GM12878 (cell line): ENCODE measurements around the gene BTF3.

ENCODE experiments used
- BCL3 ChIP-seq: IDR thresholded peaks from 2 replicates; pipeline ENCODE4 v1.6.1; 2011; ENCODE audit warnings: borderline replicate concordance, low read depth, mild to moderate bottlenecking, moderate library complexity, low read length; ENCODE audit not compliant: insufficient read depth, poor library complexity, severe bottlenecking
- CTCF ChIP-seq, 3 experiments: IDR thresholded peaks in 2 of 3; conservative IDR thresholded peaks in 1 of 3; 2 replicates each; pipeline ENCODE4 v1.5.1; 2011; ENCODE audit warnings: low read depth in 3 of 3, low read length in 3 of 3, mild to moderate bottlenecking in 3 of 3, control low read depth in 2 of 3, moderate library complexity in 2 of 3, inconsistent platforms in 1 of 3, mixed read lengths in 1 of 3; ENCODE audit not compliant: control insufficient read depth in 2 of 3, insufficient read depth in 1 of 3; ENCODE audit errors: extremely low read depth in 1 of 3
- MTA2 ChIP-seq: fragments of 450-650 bp; IDR thresholded peaks from 2 replicates; pipeline ENCODE4 v1.6.1; 2016; ENCODE audit warnings: low read depth, mild to moderate bottlenecking, moderate library complexity
- NR2C2 ChIP-seq: IDR thresholded peaks from 2 replicates; pipeline ENCODE4 v1.6.1; 2011; ENCODE audit warnings: borderline replicate concordance, low read depth; ENCODE audit not compliant: control insufficient read depth, insufficient read length
- TAF1 ChIP-seq: IDR thresholded peaks from 2 replicates; pipeline ENCODE4 v1.6.1; 2011; ENCODE audit warnings: mild to moderate bottlenecking, low read depth, low read length, borderline replicate concordance

- TF ChIP-seq MTA2, result no peak
- TF ChIP-seq CTCF (IDR thresholded peaks at IDR 0.05 in 2 of 3, conservative IDR thresholded peaks at IDR 0.05 in 1 of 3; ENCODE audit: control insufficient read depth in 2 of 3, extremely low read depth in 1 of 3, insufficient read depth in 1 of 3, low read depth in 3 of 3, low read length in 3 of 3), result no peak
- TF ChIP-seq NR2C2, result no peak
- no peak for TF ChIP-seq TAF1
- no peak for TF ChIP-seq BCL3
Measured at GRCh38 chr5:73469878-73470277, 28.4 kb upstream of the BTF3 start.
